Measurements from ENCODE around the gene ZDHHC14.

ZDHHC14 gene

GRCh38 chr6:157483770-157484169 is 102.8 kb downstream of the ZDHHC14 start:
- no peak overlapping the region for H2AFZ ChIP-seq (ENCODE audit: low read depth)
- TF ChIP-seq CTCF (conservative IDR thresholded peaks at IDR 0.05; ENCODE audit: low read depth, low read length) = no peak

GRCh38 chr6:157484181-157484580 is 103.2 kb downstream of the ZDHHC14 start:
- H2AFZ ChIP-seq (ENCODE audit: low read depth) = no peak overlapping the region
- no peaks in the 10 kb centered on the region for H3K27me3 ChIP-seq (ENCODE audit: insufficient read depth, low read depth)
- H4K20me1 ChIP-seq (ENCODE audit: insufficient read depth) = no peaks in the 10 kb centered on the region
- no peak overlapping the region for H3K9ac ChIP-seq
- no peaks in the 10 kb centered on the region for H3K4me1 ChIP-seq (ENCODE audit: low read depth, poor library complexity, severe bottlenecking)
- no peaks in the 10 kb centered on the region for H3K79me2 ChIP-seq (ENCODE audit: insufficient read depth, low read depth)
- TF ChIP-seq CTCF (conservative IDR thresholded peaks at IDR 0.05; ENCODE audit: low read depth, low read length) = no peak
- H3K36me3 ChIP-seq (ENCODE audit: insufficient read depth) = no peaks in the 10 kb centered on the region
- no peak overlapping the region for H3K4me2 ChIP-seq
- no peak overlapping the region for H3K27ac ChIP-seq
- H3K4me3 ChIP-seq (IDR thresholded peaks at IDR 0.05; ENCODE audit: insufficient read depth, low read depth, low read length) = no peak overlapping the region

More at GRCh38 chr6:157483770-157484169, 102.8 kb downstream of the ZDHHC14 start:
- Histone ChIP-seq H3K4me3 (IDR thresholded peaks at IDR 0.05; ENCODE audit: insufficient read depth, low read depth, low read length) (no peak overlapping the region), H3K4me1 (ENCODE audit: low read depth, poor library complexity, severe bottlenecking) (no peaks in the 10 kb centered on the region), H3K36me3 (ENCODE audit: insufficient read depth) (no peaks in the 10 kb centered on the region), H3K4me2 (no peak overlapping the region), H3K27ac (no peak overlapping the region), H3K79me2 (ENCODE audit: insufficient read depth, low read depth) (no peaks in the 10 kb centered on the region), H4K20me1 (ENCODE audit: insufficient read depth) (no peaks in the 10 kb centered on the region), H3K9ac (no peak overlapping the region), H3K27me3 (ENCODE audit: insufficient read depth, low read depth) (no peaks in the 10 kb centered on the region)

- H3K27ac ChIP-seq = no peak overlapping the region
- no peaks in the 10 kb centered on the region for H3K27me3 ChIP-seq (ENCODE audit: insufficient read depth, low read depth)
- H3K36me3 ChIP-seq (ENCODE audit: insufficient read depth) = no peaks in the 10 kb centered on the region
- TF ChIP-seq CTCF (conservative IDR thresholded peaks at IDR 0.05; ENCODE audit: low read depth, low read length) = no peak
- H3K9ac ChIP-seq = no peak overlapping the region
- no peaks in the 10 kb centered on the region for H4K20me1 ChIP-seq (ENCODE audit: insufficient read depth)
- no peaks in the 10 kb centered on the region for H3K4me1 ChIP-seq (ENCODE audit: low read depth, poor library complexity, severe bottlenecking)
- H2AFZ ChIP-seq (ENCODE audit: low read depth) = no peak overlapping the region
- no peak overlapping the region for H3K4me2 ChIP-seq
- no peak overlapping the region for H3K4me3 ChIP-seq (IDR thresholded peaks at IDR 0.05; ENCODE audit: insufficient read depth, low read depth, low read length)
- H3K79me2 ChIP-seq (ENCODE audit: insufficient read depth, low read depth) = no peaks in the 10 kb centered on the region
Observed at GRCh38 chr6:157486572-157486971, 105.6 kb downstream of the ZDHHC14 start.

- Histone ChIP-seq H3K27me3 (ENCODE audit: insufficient read depth, low read depth) (no peaks in the 10 kb centered on the region), H3K4me2 (no peak overlapping the region), H3K36me3 (ENCODE audit: insufficient read depth) (no peaks in the 10 kb centered on the region), H2AFZ (ENCODE audit: low read depth) (no peak overlapping the region), H3K79me2 (ENCODE audit: insufficient read depth, low read depth) (no peaks in the 10 kb centered on the region), H3K27ac (no peak overlapping the region), H4K20me1 (ENCODE audit: insufficient read depth) (no peaks in the 10 kb centered on the region), H3K4me3 (IDR thresholded peaks at IDR 0.05; ENCODE audit: insufficient read depth, low read depth, low read length) (no peak overlapping the region), H3K4me1 (ENCODE audit: low read depth, poor library complexity, severe bottlenecking) (no peaks in the 10 kb centered on the region), H3K9ac (no peak overlapping the region)
- TF ChIP-seq CTCF (conservative IDR thresholded peaks at IDR 0.05; ENCODE audit: low read depth, low read length) = no peak
Observed at GRCh38 chr6:157487110-157487773, 106.3 kb downstream of the ZDHHC14 start.
